ENCODE measurements around the gene ALPI.

The ALPI gene

GRCh38 chr2:232412986-232413385 is 43.0 kb upstream of the ALPI start:
- H3K4me3 ChIP-seq (ENCODE audit: low read length), result no peak overlapping the region
- no peak for TF ChIP-seq CTCF (conservative IDR thresholded peaks at IDR 0.05; ENCODE audit: low read depth, low read length)
- DNase-seq (ENCODE audit: low read depth), result no peak

DNA sequence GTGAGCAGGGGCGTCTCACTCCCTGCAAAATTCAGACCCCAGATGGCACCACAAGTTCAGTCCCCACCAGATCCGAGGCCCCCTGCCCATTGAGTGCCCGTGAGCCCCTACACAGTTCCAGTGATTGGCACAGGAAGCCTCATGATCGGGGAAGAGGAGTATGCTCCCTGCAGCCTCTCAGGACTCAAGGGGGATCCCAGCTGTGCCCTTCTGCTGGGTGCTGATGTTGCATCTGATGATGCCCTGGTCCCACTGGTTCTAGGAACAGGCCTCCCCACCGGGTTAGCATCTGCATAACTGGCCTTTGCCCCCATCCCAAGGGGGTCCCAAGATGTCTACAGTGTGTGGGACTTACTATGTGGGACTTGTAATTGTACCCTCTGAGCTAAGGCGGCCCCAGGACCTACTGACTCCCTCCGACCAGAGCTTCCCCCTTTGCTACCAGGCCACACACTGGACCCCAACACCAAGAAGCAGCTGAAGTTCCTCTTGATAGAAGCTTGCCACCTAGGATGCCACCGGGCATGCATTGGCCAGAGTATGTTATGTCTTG is 40.7 kb upstream of the ALPI start:
- no peak for DNase-seq (ENCODE audit: low read depth)
- TF ChIP-seq CTCF (conservative IDR thresholded peaks at IDR 0.05; ENCODE audit: low read depth, low read length), result no peak
- H3K4me3 ChIP-seq (ENCODE audit: low read length), result no peak overlapping the region

DNA sequence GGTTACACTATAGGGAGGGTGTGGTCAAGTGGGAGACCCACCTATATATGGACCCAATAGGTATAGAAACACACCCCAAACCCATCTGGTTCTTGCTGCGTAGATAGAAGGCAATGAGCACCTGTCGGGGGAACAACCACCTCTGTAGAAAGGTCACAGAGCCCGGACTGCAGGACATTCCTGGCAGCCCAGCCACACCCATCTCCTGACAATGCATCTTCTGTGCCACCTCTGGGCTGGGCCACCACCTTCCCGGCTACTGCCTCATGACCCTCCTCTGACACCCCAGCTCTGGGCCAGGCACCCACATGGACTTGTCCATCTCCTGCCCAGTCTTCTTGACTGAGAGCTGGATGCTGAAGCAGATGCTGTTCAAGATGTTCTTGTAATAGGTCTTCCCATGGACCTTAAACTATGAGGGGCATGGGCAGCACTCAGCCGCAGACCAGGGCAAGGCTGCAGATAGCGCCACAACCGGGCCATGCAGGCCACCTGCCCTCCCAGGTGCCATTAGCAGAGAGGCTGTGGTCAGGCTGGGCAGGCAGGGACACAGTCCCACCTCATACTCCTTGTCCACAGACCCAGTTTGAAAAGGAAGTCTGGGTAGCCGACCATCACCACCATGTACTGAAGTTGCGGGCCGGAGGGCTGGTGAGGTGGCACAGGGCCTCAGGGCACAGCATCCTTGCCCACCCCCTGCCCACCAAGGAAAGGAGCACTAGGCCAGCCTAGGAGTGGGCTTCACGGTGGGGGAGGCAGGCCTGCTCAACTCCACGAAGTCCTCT is 40.0 kb upstream of the ALPI start:
- TF ChIP-seq CTCF (conservative IDR thresholded peaks at IDR 0.05; ENCODE audit: low read depth, low read length), result no peak
- no peak for DNase-seq (ENCODE audit: low read depth)
- H3K4me3 ChIP-seq (ENCODE audit: low read length), result no peak overlapping the region

DNA sequence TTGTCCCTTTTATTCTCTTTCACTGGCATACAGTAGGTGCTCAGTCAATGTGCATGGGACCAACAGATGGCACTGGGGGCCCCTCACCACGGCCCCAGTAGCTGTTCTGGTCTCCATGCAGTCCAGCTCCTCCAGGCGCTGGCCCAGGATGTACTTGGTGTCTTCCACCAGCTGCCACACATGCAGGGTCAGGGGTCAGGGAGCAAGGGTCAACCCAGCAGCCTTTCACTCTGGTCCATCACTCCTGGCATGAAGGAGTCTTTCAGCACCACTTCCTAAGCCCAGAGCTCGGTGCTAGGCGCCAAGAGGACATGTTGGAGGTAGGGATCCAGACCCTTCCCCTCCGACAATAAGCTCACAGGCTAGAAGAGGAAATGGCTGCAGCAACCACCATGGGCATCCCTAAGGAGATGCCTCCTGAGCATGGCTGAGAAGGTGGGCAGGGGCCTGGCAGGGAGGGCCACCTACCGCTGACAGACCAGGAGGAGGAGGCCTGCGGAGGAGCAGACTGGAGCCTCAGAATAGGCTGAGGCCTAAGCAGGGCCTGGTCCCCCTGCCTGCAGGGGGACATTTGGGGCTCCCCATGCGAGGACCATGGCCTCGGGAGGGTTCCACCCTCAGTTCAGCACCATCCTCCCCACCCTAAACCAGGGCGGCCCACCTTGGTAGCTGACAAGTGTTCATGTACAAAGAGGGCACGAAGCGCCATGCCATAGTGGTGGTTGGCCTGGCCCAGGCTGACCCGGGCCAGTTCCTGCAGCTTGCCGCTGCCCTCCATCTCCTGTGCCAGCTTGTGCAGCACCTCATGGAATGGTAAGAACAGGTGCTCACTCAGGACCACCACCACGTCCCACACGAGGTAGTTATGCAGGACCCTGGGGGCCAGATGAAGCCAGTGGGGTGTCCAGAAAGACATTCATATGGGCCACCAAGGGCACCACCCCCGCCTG is 39.2 kb upstream of the ALPI start:
- H3K4me3 ChIP-seq (ENCODE audit: low read length), result no peak overlapping the region
- TF ChIP-seq CTCF (conservative IDR thresholded peaks at IDR 0.05; ENCODE audit: low read depth, low read length), result no peak
- DNase-seq (ENCODE audit: low read depth), result no peak

- no peak for DNase-seq (ENCODE audit: low read depth)
- TF ChIP-seq CTCF (conservative IDR thresholded peaks at IDR 0.05; ENCODE audit: low read depth, low read length), result no peak
- no peak overlapping the region for H3K4me3 ChIP-seq (ENCODE audit: low read length)
Measured at GRCh38 chr2:232417489-232417888, 38.5 kb upstream of the ALPI start.

DNA sequence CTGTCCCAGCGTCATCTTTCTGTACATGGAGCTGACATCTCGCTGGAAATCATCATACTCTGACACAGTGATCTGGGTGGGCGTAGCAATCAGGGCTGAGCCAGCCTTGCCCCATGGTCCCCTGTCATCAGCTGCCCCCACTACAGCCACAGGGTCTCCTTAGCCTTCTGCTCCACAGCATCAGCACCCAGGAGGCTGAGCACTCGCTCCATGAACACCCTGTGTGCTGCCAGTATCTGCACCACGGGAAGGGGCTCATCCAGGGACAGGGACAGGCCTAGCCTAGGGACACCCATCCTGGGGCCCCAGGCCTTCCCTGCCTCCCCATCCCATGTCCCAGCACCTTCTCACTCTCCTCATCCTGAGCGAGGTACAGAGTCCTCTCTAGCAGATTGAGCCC is 37.9 kb upstream of the ALPI start:
- no peak for TF ChIP-seq CTCF (conservative IDR thresholded peaks at IDR 0.05; ENCODE audit: low read depth, low read length)
- DNase-seq (ENCODE audit: low read depth), result no peak
- H3K4me3 ChIP-seq (ENCODE audit: low read length), result no peak overlapping the region

Data from retinal pigment epithelial cell (primary cell).